Trophoblast cell (in vitro differentiated cells and primary cell): Measurements from ENCODE around the gene ODF2L.

Experiments
- DNase-seq, 2 donors: peaks; one replicate each; pipeline ENCODE4 v3.0.0-alpha.2; 2016
- H2AFZ ChIP-seq: 2 replicates; pipeline ENCODE4 v1.6.1; 2013; ENCODE audit warnings: low read length, moderate library complexity, mild to moderate bottlenecking; ENCODE audit not compliant: insufficient read depth, poor library complexity
- H2AK5ac ChIP-seq: 2 replicates; pipeline ENCODE4 v1.6.1; 2013; ENCODE audit warnings: mild to moderate bottlenecking, low read length
- H2BK120ac ChIP-seq: 2 replicates; pipeline ENCODE4 v1.6.1; 2013; ENCODE audit warnings: low read length, mild to moderate bottlenecking, moderate library complexity; ENCODE audit not compliant: insufficient read depth, poor library complexity
- H2BK12ac ChIP-seq: 2 replicates; pipeline ENCODE4 v1.6.1; 2013; ENCODE audit warnings: mild to moderate bottlenecking, low read length, moderate library complexity
- H2BK5ac ChIP-seq: 2 replicates; pipeline ENCODE4 v1.6.1; 2013; ENCODE audit warnings: low read length, low read depth, moderate library complexity, mild to moderate bottlenecking; ENCODE audit not compliant: poor library complexity
- H3K14ac ChIP-seq: 2 replicates; pipeline ENCODE4 v1.6.1; 2013; ENCODE audit warnings: mild to moderate bottlenecking, low read length
- H3K18ac ChIP-seq: 2 replicates; pipeline ENCODE4 v1.6.1; 2013; ENCODE audit warnings: mild to moderate bottlenecking, low read length
- H3K23ac ChIP-seq: 2 replicates; pipeline ENCODE4 v1.6.1; 2013; ENCODE audit warnings: low read length
- H3K27ac ChIP-seq: 2 replicates; pipeline ENCODE4 v1.5.1; 2013; ENCODE audit warnings: low read depth, mild to moderate bottlenecking, inconsistent platforms, low read length, moderate library complexity
- H3K27me3 ChIP-seq: 2 replicates; pipeline ENCODE4 v1.6.1; 2013; ENCODE audit warnings: inconsistent platforms, mild to moderate bottlenecking, low read length, moderate library complexity; ENCODE audit not compliant: insufficient read depth
- H3K36me3 ChIP-seq, 2 experiments: 1 replicate in 1 of 2; 2 replicates in 1 of 2; pipeline ENCODE4 v1.6.1; 2013; ENCODE audit warnings: low read length in 2 of 2, mild to moderate bottlenecking in 2 of 2, moderate library complexity in 1 of 2; ENCODE audit not compliant: insufficient read depth in 2 of 2, control insufficient read depth in 1 of 2
- H3K4ac ChIP-seq: 2 replicates; pipeline ENCODE4 v1.6.1; 2013; ENCODE audit warnings: low read depth, mild to moderate bottlenecking, low read length, moderate library complexity
- H3K4me1 ChIP-seq, 2 experiments: 1 replicate in 1 of 2; 2 replicates in 1 of 2; pipeline ENCODE4 v1.6.1; 2013; ENCODE audit warnings: low read length in 2 of 2, mild to moderate bottlenecking in 2 of 2, moderate library complexity in 1 of 2; ENCODE audit not compliant: insufficient read depth in 2 of 2, control insufficient read depth in 1 of 2
- H3K4me2 ChIP-seq: 2 replicates; pipeline ENCODE4 v1.6.1; 2013; ENCODE audit warnings: inconsistent platforms, mild to moderate bottlenecking, low read length, moderate library complexity
- H3K4me3 ChIP-seq: 2 replicates; pipeline ENCODE4 v1.5.1; 2013; ENCODE audit warnings: mild to moderate bottlenecking, low read depth, low read length, inconsistent platforms
- H3K79me1 ChIP-seq: one replicate; pipeline ENCODE4 v1.6.1; 2013; ENCODE audit warnings: low read length
- H3K79me2 ChIP-seq: 2 replicates; pipeline ENCODE4 v1.6.1; 2013; ENCODE audit warnings: low read length, mild to moderate bottlenecking; ENCODE audit not compliant: control insufficient read depth, insufficient read depth, poor library complexity
- H3K9ac ChIP-seq: 2 replicates; pipeline ENCODE4 v1.6.1; 2013; ENCODE audit warnings: mild to moderate bottlenecking, low read length
- H3K9me3 ChIP-seq: 2 replicates; pipeline ENCODE4 v1.6.1; 2013; ENCODE audit warnings: low read depth, mild to moderate bottlenecking, control low read depth, inconsistent platforms, low read length; ENCODE audit not compliant: insufficient read depth
- H4K12ac ChIP-seq: 2 replicates; pipeline ENCODE4 v1.6.1; 2013; ENCODE audit warnings: low read depth, mild to moderate bottlenecking, low read length, moderate library complexity
- H4K8ac ChIP-seq: 2 replicates; pipeline ENCODE4 v1.6.1; 2013; ENCODE audit warnings: low read depth, mild to moderate bottlenecking, low read length, moderate library complexity
- H4K91ac ChIP-seq: one replicate; pipeline ENCODE4 v1.6.1; 2013; ENCODE audit warnings: low read depth, mild to moderate bottlenecking, low read length, moderate library complexity
- WGBS: extraction: QIAGEN DNeasy Blood & Tissue Kit; methylation state at CpG from one replicate; pipeline ENCODE4 v1.1.7; 2013; ENCODE audit warnings: missing lambda C conversion rate; ENCODE audit not compliant: insufficient read length, insufficient coverage; ENCODE audit errors: extremely low coverage; 5-methylcytosine and 5-hydroxymethylcytosine counted together

ODF2L gene

DNA sequence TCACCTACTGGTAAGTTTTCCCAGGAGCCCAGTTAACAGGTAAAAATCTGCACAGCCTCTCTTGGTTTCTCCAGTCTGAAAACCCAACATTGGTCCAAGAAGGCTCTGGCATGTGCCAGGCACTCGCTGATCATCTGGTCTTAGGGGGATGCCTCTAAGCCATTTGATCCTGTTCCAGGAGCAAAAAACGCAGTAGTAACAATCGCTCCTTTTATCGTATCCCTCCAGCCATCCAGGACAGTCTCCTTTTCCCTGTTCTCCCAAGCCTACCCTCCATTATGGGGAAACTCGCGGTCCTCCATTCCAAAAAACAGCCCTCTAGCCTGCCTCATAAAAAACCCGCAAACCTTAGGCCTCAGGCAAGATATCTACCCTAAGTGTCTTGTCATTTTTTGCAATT is 56.2 kb downstream of the ODF2L start:
- H3K23ac ChIP-seq = no peak overlapping the region
- H3K27me3 ChIP-seq = no peaks in the 10 kb centered on the region
- H3K9ac ChIP-seq = no peak overlapping the region
- H2AFZ ChIP-seq = no peak overlapping the region
- H3K18ac ChIP-seq = no peak overlapping the region
- H4K8ac ChIP-seq = no peak overlapping the region
- H2BK12ac ChIP-seq = no peak overlapping the region
- H3K14ac ChIP-seq = no peak overlapping the region
- no peak for DNase-seq
- no peak overlapping the region for H3K4ac ChIP-seq
- H3K79me2 ChIP-seq = no peaks in the 10 kb centered on the region
- H3K4me1 ChIP-seq = no peaks in the 10 kb centered on the region
- no peaks in the 10 kb centered on the region for H3K9me3 ChIP-seq
- H4K91ac ChIP-seq = no peak overlapping the region
- no peak overlapping the region for H3K4me2 ChIP-seq
- no peak overlapping the region for H2AK5ac ChIP-seq
- no peaks in the 10 kb centered on the region for H3K36me3 ChIP-seq
- H4K12ac ChIP-seq = no peak overlapping the region
- no peak overlapping the region for H2BK5ac ChIP-seq
- H3K4me3 ChIP-seq = no peak overlapping the region
- H3K79me1 ChIP-seq = no peaks in the 10 kb centered on the region
- no CpG with 5 or more reads among the region's 7 CpGs for WGBS
- no peak overlapping the region for H3K27ac ChIP-seq
- H2BK120ac ChIP-seq = no peak overlapping the region

- no peak overlapping the region for H3K4me3 ChIP-seq
- DNase-seq = no peak
- WGBS = no CpG with 5 or more reads among the region's 7 CpGs
These were observed 56.9 kb downstream of the ODF2L start for GRCh38 chr1:86339014-86339812.

GRCh38 chr1:86335916-86336315 is 60.2 kb downstream of the ODF2L start:
- DNase-seq = no peak
- H3K9ac ChIP-seq = no peak overlapping the region
- no peaks in the 10 kb centered on the region for H3K79me2 ChIP-seq
- H3K27ac ChIP-seq = no peak overlapping the region
- no peak overlapping the region for H4K8ac ChIP-seq
- no peak overlapping the region for H2BK12ac ChIP-seq
- H2BK120ac ChIP-seq = no peak overlapping the region
- H3K4me1 ChIP-seq = no peaks in the 10 kb centered on the region
- no peak overlapping the region for H3K23ac ChIP-seq
- no peak overlapping the region for H2BK5ac ChIP-seq
- no peak overlapping the region for H4K12ac ChIP-seq
- no peak overlapping the region for H4K91ac ChIP-seq
- no peak overlapping the region for H3K14ac ChIP-seq
- no peaks in the 10 kb centered on the region for H3K27me3 ChIP-seq
- H3K4me2 ChIP-seq = no peak overlapping the region
- no peaks in the 10 kb centered on the region for H3K36me3 ChIP-seq
- H3K9me3 ChIP-seq = no peaks in the 10 kb centered on the region
- H3K18ac ChIP-seq = no peak overlapping the region
- H2AK5ac ChIP-seq = no peak overlapping the region
- no peaks in the 10 kb centered on the region for H3K79me1 ChIP-seq
- H3K4me3 ChIP-seq = no peak overlapping the region
- no peak overlapping the region for H3K4ac ChIP-seq
- WGBS = no CpG with 5 or more reads among the region's 1 CpG
- no peak overlapping the region for H2AFZ ChIP-seq

More at GRCh38 chr1:86339014-86339812, 56.9 kb downstream of the ODF2L start:
- no peak overlapping the region for H4K8ac ChIP-seq
- H3K79me2 ChIP-seq = no peaks in the 10 kb centered on the region
- no peak overlapping the region for H3K9ac ChIP-seq
- no peak overlapping the region for H3K18ac ChIP-seq
- no peak overlapping the region for H4K12ac ChIP-seq
- H2BK12ac ChIP-seq = no peak overlapping the region
- no peak overlapping the region for H2BK5ac ChIP-seq
- no peak overlapping the region for H2BK120ac ChIP-seq
- H2AK5ac ChIP-seq = no peak overlapping the region
- H3K36me3 ChIP-seq = no peaks in the 10 kb centered on the region
- H3K4me1 ChIP-seq = no peaks in the 10 kb centered on the region
- H3K4me2 ChIP-seq = no peak overlapping the region
- no peak overlapping the region for H3K4ac ChIP-seq
- H3K9me3 ChIP-seq = no peaks in the 10 kb centered on the region
- H3K27ac ChIP-seq = no peak overlapping the region
- H2AFZ ChIP-seq = no peak overlapping the region
- H3K14ac ChIP-seq = no peak overlapping the region
- no peaks in the 10 kb centered on the region for H3K79me1 ChIP-seq
- H4K91ac ChIP-seq = no peak overlapping the region
- no peak overlapping the region for H3K23ac ChIP-seq
- H3K27me3 ChIP-seq = no peaks in the 10 kb centered on the region

DNA sequence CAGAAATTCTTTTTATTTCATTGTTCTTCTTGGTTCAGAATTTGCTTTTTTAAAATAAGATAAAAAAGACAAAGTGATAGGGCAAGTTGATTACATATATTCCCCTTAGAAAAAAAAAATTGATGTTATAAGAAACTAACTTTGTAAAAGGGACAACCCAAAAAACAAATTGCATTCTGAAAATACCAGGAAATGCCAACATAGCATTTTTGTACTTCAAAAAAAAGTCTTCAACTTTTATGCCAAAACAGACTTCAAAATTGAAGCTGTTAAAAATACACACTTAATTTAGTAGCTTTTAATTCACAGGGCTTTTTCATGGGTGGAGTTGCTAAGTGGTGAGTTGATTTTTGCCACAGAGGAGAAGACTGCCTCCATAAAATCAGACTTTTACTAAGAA is 70.9 kb downstream of the ODF2L start:
- no peak overlapping the region for H3K18ac ChIP-seq
- H3K4ac ChIP-seq = no peak overlapping the region
- no peak overlapping the region for H3K27ac ChIP-seq
- no peak for DNase-seq
- H4K12ac ChIP-seq = no peak overlapping the region
- no peaks in the 10 kb centered on the region for H3K9me3 ChIP-seq
- H3K79me2 ChIP-seq = no peaks in the 10 kb centered on the region
- H2BK120ac ChIP-seq = no peak overlapping the region
- H2BK5ac ChIP-seq = no peak overlapping the region
- no peak overlapping the region for H2AFZ ChIP-seq
- H3K4me1 ChIP-seq = no peaks in the 10 kb centered on the region
- no peak overlapping the region for H3K9ac ChIP-seq
- H3K4me3 ChIP-seq = no peak overlapping the region
- no peaks in the 10 kb centered on the region for H3K27me3 ChIP-seq
- no peak overlapping the region for H2AK5ac ChIP-seq
- H3K79me1 ChIP-seq = no peaks in the 10 kb centered on the region
- H2BK12ac ChIP-seq = no peak overlapping the region
- H3K36me3 ChIP-seq = no peaks in the 10 kb centered on the region
- H3K4me2 ChIP-seq = no peak overlapping the region
- H3K23ac ChIP-seq = no peak overlapping the region
- no peak overlapping the region for H4K91ac ChIP-seq
- no peak overlapping the region for H3K14ac ChIP-seq
- H4K8ac ChIP-seq = no peak overlapping the region
